A673 (cell line): Measurements from ENCODE around the gene LMAN2. TPM values are rescaled to one million over a fixed set of nuclear protein-coding genes. Genes with fewer than 3 reads are reported as not detected.

Experiments
- BruUV-seq: library from RNA; stranded (reverse); fragments of 400-500 nt; replicated peaks from 2 replicates; lab custom pipeline; 2021; lab: Mats Ljungman, UMichigan
- CTCF ChIA-PET: fragments of 300-600 bp; sonication (Branson Sonifier 250); formaldehyde crosslinking; loops from one replicate; lab custom pipeline; 2022; ENCODE audit warnings: antibody characterized with exemption; lab: Charles Lee
- POLR2A ChIA-PET: fragments of 300-600 bp; sonication (Branson Sonifier 250); formaldehyde crosslinking; loops from one replicate; lab custom pipeline; 2022; ENCODE audit warnings: antibody characterized with exemption; ENCODE audit not compliant: low non-redundant PET; lab: Charles Lee
- DNase-seq: peaks from one replicate; pipeline ENCODE4 v3.0.0-alpha.2; 2015; ENCODE audit warnings: low spot score
- H3K27ac ChIP-seq: fragments of 200-600 bp; sonication (generic); 2 replicates; pipeline ENCODE4 v1.5.1; 2016; ENCODE audit warnings: mixed run types, low read depth, mild to moderate bottlenecking, mixed read lengths, antibody characterized with exemption, low read length; ENCODE audit not compliant: poor library complexity, severe bottlenecking
- H3K27me3 ChIP-seq: fragments of 200-600 bp; sonication (generic); replicated peaks from 2 replicates; pipeline ENCODE4 v1.6.1; 2017; ENCODE audit warnings: mixed run types, low read depth, mild to moderate bottlenecking, mixed read lengths, antibody characterized with exemption, low read length; ENCODE audit not compliant: insufficient read depth, poor library complexity
- H3K36me3 ChIP-seq: fragments of 200-600 bp; sonication (generic); 2 replicates; pipeline ENCODE4 v1.6.1; 2016; ENCODE audit warnings: mixed run types, mild to moderate bottlenecking, mixed read lengths, antibody characterized with exemption, low read length; ENCODE audit not compliant: insufficient read depth, poor library complexity, severe bottlenecking
- H3K4me1 ChIP-seq: fragments of 200-600 bp; sonication (generic); 2 replicates; pipeline ENCODE4 v1.6.1; 2017; ENCODE audit warnings: mixed run types, mild to moderate bottlenecking, mixed read lengths, antibody characterized with exemption, low read length; ENCODE audit not compliant: insufficient read depth, poor library complexity, severe bottlenecking
- H3K4me3 ChIP-seq: fragments of 200-600 bp; sonication (generic); 2 replicates; pipeline ENCODE4 v1.5.1; 2016; ENCODE audit warnings: low read depth, mixed run types, mild to moderate bottlenecking, mixed read lengths, low read length; ENCODE audit not compliant: poor library complexity, severe bottlenecking
- H3K9me3 ChIP-seq: fragments of 200-600 bp; sonication (generic); 2 replicates; pipeline ENCODE4 v1.6.1; 2016; ENCODE audit warnings: mixed run types, low read depth, mild to moderate bottlenecking, mixed read lengths, antibody characterized with exemption, low read length; ENCODE audit not compliant: poor library complexity, severe bottlenecking
- EZH2 ChIP-seq: fragments of 200-600 bp; sonication (generic); IDR thresholded peaks from 2 replicates; pipeline ENCODE4 v1.6.1; 2017; ENCODE audit warnings: borderline replicate concordance, low read depth, mild to moderate bottlenecking, mixed read lengths, antibody characterized with exemption, low read length; ENCODE audit not compliant: poor library complexity, severe bottlenecking
- intact Hi-C: fragments of 100-400 bp; cut with micrococcal nuclease; formaldehyde crosslinking; loops from one replicate; pipeline ENCODE4 v1.10.0; 2022; ENCODE audit not compliant: unreplicated experiment
- total RNA-seq: library from RNA; stranded (reverse); gene quantifications from 2 replicates; pipeline ENCODE4 v1.2.3, GENCODE V29; 2021
- TF ChIP-seq, protein P1 (sequence below): fragments of 300-800, 200-600 bp; sonication (generic); conservative IDR thresholded peaks from 2 replicates; pipeline ENCODE4 v1.5.1; 2017; ENCODE audit warnings: low read depth, mild to moderate bottlenecking, antibody characterized with exemption, low read length, moderate library complexity, mixed read lengths

LMAN2 gene
- total RNA-seq, 1 experiment from 2014 or later: 98.4 TPM

DNA sequence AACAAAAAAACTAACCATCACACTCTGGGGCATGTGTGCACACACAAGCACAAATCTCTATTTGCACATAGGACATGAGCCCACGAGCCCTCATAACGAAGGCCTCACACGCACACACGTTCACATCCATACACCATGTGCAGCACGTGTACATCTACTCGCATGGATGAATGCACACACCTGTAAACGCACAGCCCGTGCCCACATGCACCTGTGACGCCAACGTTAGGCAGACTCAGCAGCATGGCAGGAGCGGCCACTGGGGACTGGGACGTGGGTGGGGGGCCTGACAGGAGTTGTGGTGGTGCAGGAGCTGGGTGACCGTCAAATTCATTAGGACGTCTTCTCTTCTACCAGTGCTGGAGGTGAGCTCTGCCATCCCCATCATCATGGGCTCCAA lies 35.9 kb upstream of the LMAN2 start:
- no peak for DNase-seq
- no peak for TF ChIP-seq EZH2
- TF ChIP-seq, protein P1, sequence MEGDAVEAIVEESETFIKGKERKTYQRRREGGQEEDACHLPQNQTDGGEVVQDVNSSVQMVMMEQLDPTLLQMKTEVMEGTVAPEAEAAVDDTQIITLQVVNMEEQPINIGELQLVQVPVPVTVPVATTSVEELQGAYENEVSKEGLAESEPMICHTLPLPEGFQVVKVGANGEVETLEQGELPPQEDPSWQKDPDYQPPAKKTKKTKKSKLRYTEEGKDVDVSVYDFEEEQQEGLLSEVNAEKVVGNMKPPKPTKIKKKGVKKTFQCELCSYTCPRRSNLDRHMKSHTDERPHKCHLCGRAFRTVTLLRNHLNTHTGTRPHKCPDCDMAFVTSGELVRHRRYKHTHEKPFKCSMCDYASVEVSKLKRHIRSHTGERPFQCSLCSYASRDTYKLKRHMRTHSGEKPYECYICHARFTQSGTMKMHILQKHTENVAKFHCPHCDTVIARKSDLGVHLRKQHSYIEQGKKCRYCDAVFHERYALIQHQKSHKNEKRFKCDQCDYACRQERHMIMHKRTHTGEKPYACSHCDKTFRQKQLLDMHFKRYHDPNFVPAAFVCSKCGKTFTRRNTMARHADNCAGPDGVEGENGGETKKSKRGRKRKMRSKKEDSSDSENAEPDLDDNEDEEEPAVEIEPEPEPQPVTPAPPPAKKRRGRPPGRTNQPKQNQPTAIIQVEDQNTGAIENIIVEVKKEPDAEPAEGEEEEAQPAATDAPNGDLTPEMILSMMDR: no peak
- Histone ChIP-seq H3K36me3 (no peaks in the 10 kb centered on the region), H3K27me3 (no peaks in the 10 kb centered on the region), H3K9me3 (no peaks in the 10 kb centered on the region), H3K4me1 (peaks cover 4% of the 10 kb centered on the region), H3K4me3 (no peak overlapping the region), H3K27ac (no peak overlapping the region)
- ChIA-PET POLR2A (no interaction called here), CTCF (no interaction called here)
- BruUV-seq: no TSS peak
- intact Hi-C loops: no loop called here

DNA sequence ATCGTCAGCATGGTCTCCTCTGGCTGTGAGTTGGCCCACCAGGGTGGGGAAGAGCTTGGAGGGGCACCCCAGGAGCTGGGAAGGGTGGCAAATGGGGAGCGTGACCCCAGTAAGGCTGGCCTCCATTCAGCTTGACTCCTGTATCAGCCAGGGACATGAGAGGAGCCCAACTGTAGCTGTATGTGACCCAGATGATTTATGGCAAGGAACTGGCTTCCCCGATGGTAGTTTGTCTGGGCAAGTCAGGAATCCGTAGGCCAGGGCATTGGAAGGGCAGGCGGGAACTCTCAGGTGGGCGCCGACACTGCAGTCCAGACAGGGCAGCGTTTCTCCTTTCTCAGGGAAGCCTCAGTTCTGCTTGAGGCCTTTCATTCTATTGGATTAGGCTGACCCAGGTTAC lies 35.1 kb upstream of the LMAN2 start:
- ChIA-PET POLR2A (no interaction called here), CTCF (no interaction called here)

DNA sequence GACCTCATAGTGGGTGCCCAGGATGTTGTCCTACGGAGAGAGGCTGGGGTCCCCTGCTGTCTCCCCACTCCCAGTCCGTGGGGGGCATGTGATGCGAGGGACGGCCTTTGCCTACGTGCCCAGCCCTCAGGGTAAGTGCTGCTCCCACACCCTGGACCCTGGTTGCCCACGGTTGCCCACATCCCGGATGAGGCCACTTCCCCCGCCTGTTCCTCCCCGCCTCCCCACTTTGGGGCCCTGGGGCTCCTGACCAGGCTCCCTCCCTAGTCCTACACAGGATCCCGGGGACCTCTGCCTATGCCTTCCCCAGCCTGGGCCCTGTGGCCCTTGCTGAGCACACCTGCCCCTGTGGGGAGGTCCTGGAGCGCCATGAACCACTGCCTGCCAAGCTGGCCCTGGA lies 34.3 kb upstream of the LMAN2 start:
- intact Hi-C loops: no loop called here
- Histone ChIP-seq H3K4me3 (no peak overlapping the region), H3K36me3 (no peaks in the 10 kb centered on the region), H3K27me3 (no peaks in the 10 kb centered on the region), H3K27ac (no peak overlapping the region), H3K9me3 (no peaks in the 10 kb centered on the region), H3K4me1 (peaks cover 2% of the 10 kb centered on the region)
- no peak for DNase-seq
- no TSS peak for BruUV-seq
- CTCF ChIA-PET: no interaction called here
- TF ChIP-seq, protein P1: no peak
- TF ChIP-seq EZH2: no peak
- POLR2A ChIA-PET: no interaction called here

More for the DNA sequence above, 35.1 kb upstream of the LMAN2 start:
- no peak for DNase-seq
- H3K9me3 ChIP-seq: no peaks in the 10 kb centered on the region
- H3K4me3 ChIP-seq: no peak overlapping the region
- TF ChIP-seq, protein P1: no peak
- TF ChIP-seq EZH2: no peak
- intact Hi-C loops: no loop called here
- peaks cover 4% of the 10 kb centered on the region for H3K4me1 ChIP-seq
- no peaks in the 10 kb centered on the region for H3K36me3 ChIP-seq
- H3K27ac ChIP-seq: no peak overlapping the region
- no TSS peak for BruUV-seq
- H3K27me3 ChIP-seq: no peaks in the 10 kb centered on the region
